ENCODE results near the gene PHF2. TPM values are rescaled to one million over a fixed set of nuclear protein-coding genes. Genes with fewer than 3 reads are reported as not detected.

The PHF2 gene
- total and polyA plus RNA-seq, 3 experiments from 2014 or later = 3.0 to 25.0 (median 22.4) TPM

DNA sequence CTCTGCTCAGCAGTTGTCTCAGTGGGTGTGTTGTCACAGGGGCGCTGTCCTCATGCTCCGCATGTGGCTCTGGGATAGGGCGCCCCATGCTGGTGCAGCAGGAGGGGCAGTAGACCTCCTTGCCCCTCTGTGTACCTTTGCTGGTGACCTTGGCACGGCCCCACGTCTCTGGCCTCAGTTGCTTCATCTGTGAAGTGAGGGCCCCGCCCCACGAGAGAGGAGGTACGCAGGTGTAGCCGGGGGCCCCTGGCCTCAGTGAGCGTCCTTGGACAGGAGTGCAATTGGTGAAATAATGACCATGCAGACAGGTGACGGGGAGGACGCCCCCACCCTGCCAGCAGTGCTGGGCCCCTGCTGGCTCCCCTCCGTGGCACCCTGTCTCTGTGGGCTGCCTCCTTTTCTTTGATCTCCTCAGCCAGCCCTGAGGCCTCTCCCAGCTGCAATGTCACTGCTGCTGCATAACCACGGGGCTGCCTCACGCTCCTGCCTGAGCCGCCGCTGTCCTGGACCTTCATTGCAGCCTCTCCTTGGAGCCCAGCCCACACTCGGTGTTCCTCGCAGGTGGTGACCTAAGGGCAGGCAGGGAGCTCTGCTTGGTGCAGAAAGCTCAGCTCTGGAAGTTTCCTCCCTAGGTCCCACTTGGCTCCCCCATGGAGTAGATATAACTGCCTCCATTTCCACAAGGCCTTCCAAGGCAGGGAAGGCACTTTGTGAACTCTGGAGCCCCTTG lies 57.3 kb downstream of the PHF2 start:
- Histone ChIP-seq H3K27me3 (ENCODE audit: insufficient read depth, low read length, poor library complexity, severe bottlenecking) (no peaks in the 10 kb centered on the region), H3K27ac (ENCODE audit: low read depth, low read length) (no peak overlapping the region), H3K4me1 (ENCODE audit: insufficient read depth, low read length) (no peaks in the 10 kb centered on the region), H3K9me3 (ENCODE audit: low read length) (peaks cover 6% of the 10 kb centered on the region), H3K4me3 (ENCODE audit: low read length) (no peak overlapping the region), H3K36me3 (ENCODE audit: insufficient read depth, low read length) (peaks cover 23% of the 10 kb centered on the region)
- peak overlapping the region in 2 of 8 donors; percentile 41 to 70 for H3K27ac Mint-ChIP-seq
- H3K4me1 Mint-ChIP-seq = peaks cover 0 to 2% (median under 1%) of the 10 kb centered on the region in 3 donors
- DNase-seq = no peak
- POLR2A ChIA-PET = no interaction called here
- H3K4me3 Mint-ChIP-seq = no peak overlapping the region
- peaks cover 0 to 2% of the 10 kb centered on the region in 2 donors for H3K27me3 Mint-ChIP-seq
- H3K36me3 Mint-ChIP-seq = peaks cover 32 to 86% (median 32%) of the 10 kb centered on the region in 3 donors
- CTCF ChIA-PET = no interaction called here
- peaks cover 3 to 13% (median 12%) of the 10 kb centered on the region in 5 donors for H3K9me3 Mint-ChIP-seq

DNA sequence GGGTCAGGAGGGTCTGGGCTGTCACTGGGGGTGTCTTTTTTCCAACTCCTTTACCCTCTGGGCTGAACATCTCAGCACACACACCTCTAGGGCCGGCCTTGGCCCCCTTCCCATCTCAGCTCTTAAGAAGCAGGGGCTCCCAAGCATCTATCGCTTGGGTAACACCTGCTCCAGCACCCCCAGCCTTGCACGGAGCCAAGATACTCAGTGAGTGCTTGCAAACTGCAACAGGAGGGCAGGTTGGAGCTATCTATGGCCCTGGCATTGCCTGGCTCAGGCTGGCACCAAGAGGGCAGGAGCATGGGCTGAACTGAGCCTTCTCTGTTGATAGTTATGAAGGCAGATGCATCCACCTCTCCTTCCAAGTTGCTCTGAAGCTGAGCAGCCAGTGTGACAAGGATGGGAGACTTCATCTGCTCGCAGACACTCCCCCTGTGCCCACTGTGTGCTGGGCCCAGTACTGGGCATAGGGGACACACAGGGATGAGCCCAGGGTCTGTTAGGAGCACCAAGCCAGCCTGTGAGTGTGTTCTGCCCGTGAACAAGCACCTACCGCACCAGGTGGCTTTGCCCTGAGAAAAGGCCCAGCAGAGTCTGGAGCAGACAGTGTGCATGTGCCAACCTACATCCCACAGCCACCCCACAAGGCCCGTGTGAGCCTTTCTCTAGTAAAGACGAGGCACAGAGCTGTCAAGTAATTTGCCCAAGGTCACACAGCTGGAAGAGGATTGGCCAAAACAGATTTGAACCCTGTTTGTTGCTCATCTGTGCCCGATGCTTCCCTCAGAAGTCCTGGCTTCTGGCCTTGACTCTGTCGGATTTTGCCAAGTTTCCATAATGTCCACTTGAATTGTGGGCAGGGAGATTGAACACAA lies 58.2 kb downstream of the PHF2 start:
- H3K4me1 Mint-ChIP-seq = peaks cover 0 to 2% (median 2%) of the 10 kb centered on the region in 3 donors
- no peaks in the 10 kb centered on the region for H3K27me3 Mint-ChIP-seq
- H3K4me3 ChIP-seq (ENCODE audit: low read length) = no peak overlapping the region
- no peak for DNase-seq
- H3K27me3 ChIP-seq (ENCODE audit: insufficient read depth, low read length, poor library complexity, severe bottlenecking) = no peaks in the 10 kb centered on the region
- no peak overlapping the region for H3K27ac ChIP-seq (ENCODE audit: low read depth, low read length)
- no peak overlapping the region for H3K4me3 Mint-ChIP-seq
- peak overlapping the region in 2 of 8 donors; percentile 42 to 84 for H3K27ac Mint-ChIP-seq
- H3K9me3 Mint-ChIP-seq = peaks cover 3 to 14% (median 13%) of the 10 kb centered on the region in 5 donors
- peaks cover 23% of the 10 kb centered on the region for H3K36me3 ChIP-seq (ENCODE audit: insufficient read depth, low read length)
- H3K36me3 Mint-ChIP-seq = peaks cover 32 to 93% (median 34%) of the 10 kb centered on the region in 3 donors
- ChIA-PET CTCF (no interaction called here), POLR2A (no interaction called here)
- H3K4me1 ChIP-seq (ENCODE audit: insufficient read depth, low read length) = no peaks in the 10 kb centered on the region
- H3K9me3 ChIP-seq (ENCODE audit: low read length) = peaks cover 6% of the 10 kb centered on the region

GRCh38 chr9:93635186-93636107 lies 59.1 kb downstream of the PHF2 start:
- Histone ChIP-seq H3K4me1 (ENCODE audit: insufficient read depth, low read length) (no peaks in the 10 kb centered on the region), H3K27me3 (ENCODE audit: insufficient read depth, low read length, poor library complexity, severe bottlenecking) (no peaks in the 10 kb centered on the region), H3K4me3 (ENCODE audit: low read length) (no peak overlapping the region), H3K27ac (ENCODE audit: low read depth, low read length) (no peak overlapping the region), H3K36me3 (ENCODE audit: insufficient read depth, low read length) (peaks cover 23% of the 10 kb centered on the region), H3K9me3 (ENCODE audit: low read length) (peaks cover 6% of the 10 kb centered on the region)
- H3K36me3 Mint-ChIP-seq = peaks cover 32 to 93% (median 37%) of the 10 kb centered on the region in 3 donors
- peak overlapping the region in 3 of 8 donors; percentile 42 to 61 (median 58) for H3K27ac Mint-ChIP-seq
- no peak overlapping the region for H3K4me3 Mint-ChIP-seq
- H3K9me3 Mint-ChIP-seq = peaks cover 3 to 14% (median 13%) of the 10 kb centered on the region in 5 donors
- H3K4me1 Mint-ChIP-seq = peaks cover 0 to 2% (median 0%) of the 10 kb centered on the region in 3 donors
- no peak for DNase-seq
- POLR2A ChIA-PET = no interaction called here
- CTCF ChIA-PET = no interaction called here
- H3K27me3 Mint-ChIP-seq = no peaks in the 10 kb centered on the region

- Histone ChIP-seq H3K9me3 (ENCODE audit: low read length) (peaks cover 6% of the 10 kb centered on the region), H3K27ac (ENCODE audit: low read depth, low read length) (no peak overlapping the region), H3K36me3 (ENCODE audit: insufficient read depth, low read length) (peaks cover 20% of the 10 kb centered on the region), H3K27me3 (ENCODE audit: insufficient read depth, low read length, poor library complexity, severe bottlenecking) (no peaks in the 10 kb centered on the region), H3K4me1 (ENCODE audit: insufficient read depth, low read length) (no peaks in the 10 kb centered on the region), H3K4me3 (ENCODE audit: low read length) (no peak overlapping the region)
- Mint-ChIP-seq H3K27me3 (no peaks in the 10 kb centered on the region), H3K4me3 (peak overlapping the region in 1 of 7 donors; percentile 84), H3K9me3 (peaks cover 3 to 14% (median 13%) of the 10 kb centered on the region in 5 donors), H3K27ac (no peak overlapping the region), H3K36me3 (peaks cover 37 to 93% (median 40%) of the 10 kb centered on the region in 3 donors), H3K4me1 (peaks cover 0 to 2% (median 0%) of the 10 kb centered on the region in 3 donors)
- DNase-seq = no peak
- ChIA-PET POLR2A (no interaction called here), CTCF (no interaction called here)
Measured at GRCh38 chr9:93636172-93636661, 59.8 kb downstream of the PHF2 start.

DNA sequence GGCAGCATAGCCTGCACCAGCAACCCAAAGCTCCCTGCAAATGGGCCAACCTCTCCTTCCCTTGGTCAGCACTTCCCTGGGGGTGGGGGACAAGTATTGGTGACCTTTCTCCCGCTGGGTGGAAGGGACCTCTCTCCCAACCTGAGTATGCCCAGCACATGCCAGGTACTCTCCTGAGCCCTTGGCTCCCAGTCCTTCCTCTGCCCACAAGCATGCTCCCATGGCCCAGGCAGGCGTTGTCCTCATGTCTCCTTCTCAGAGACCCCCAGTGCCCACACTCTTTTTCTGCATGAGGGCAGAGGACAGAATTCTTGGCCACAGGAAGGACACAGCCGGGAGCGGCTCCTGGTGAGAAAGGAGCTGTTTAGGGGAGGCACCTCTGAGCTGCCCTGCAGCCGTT lies 60.3 kb downstream of the PHF2 start:
- peaks cover 3 to 14% (median 13%) of the 10 kb centered on the region in 5 donors for H3K9me3 Mint-ChIP-seq
- H3K27ac Mint-ChIP-seq = no peak overlapping the region
- CTCF ChIA-PET = no interaction called here
- peaks cover 6% of the 10 kb centered on the region for H3K9me3 ChIP-seq (ENCODE audit: low read length)
- peak overlapping the region in 1 of 7 donors; percentile 84 for H3K4me3 Mint-ChIP-seq
- H3K4me1 Mint-ChIP-seq = peaks cover 0 to 2% (median 0%) of the 10 kb centered on the region in 3 donors
- no peak for DNase-seq
- peaks cover 37 to 93% (median 43%) of the 10 kb centered on the region in 3 donors for H3K36me3 Mint-ChIP-seq
- no peaks in the 10 kb centered on the region for H3K27me3 Mint-ChIP-seq
- H3K4me3 ChIP-seq (ENCODE audit: low read length) = no peak overlapping the region
- no peak overlapping the region for H3K27ac ChIP-seq (ENCODE audit: low read depth, low read length)
- H3K4me1 ChIP-seq (ENCODE audit: insufficient read depth, low read length) = no peaks in the 10 kb centered on the region
- POLR2A ChIA-PET = no interaction called here
- H3K27me3 ChIP-seq (ENCODE audit: insufficient read depth, low read length, poor library complexity, severe bottlenecking) = no peaks in the 10 kb centered on the region
- H3K36me3 ChIP-seq (ENCODE audit: insufficient read depth, low read length) = peaks cover 20% of the 10 kb centered on the region

- Mint-ChIP-seq H3K4me1 (peaks cover 0 to 2% (median 0%) of the 10 kb centered on the region in 3 donors), H3K27ac (no peak overlapping the region), H3K9me3 (peaks cover 3 to 14% (median 13%) of the 10 kb centered on the region in 5 donors), H3K36me3 (peaks cover 37 to 91% (median 45%) of the 10 kb centered on the region in 3 donors), H3K4me3 (no peak overlapping the region), H3K27me3 (no peaks in the 10 kb centered on the region)
- ChIA-PET POLR2A (no interaction called here), CTCF (no interaction called here)
- no peak for DNase-seq
- H3K4me3 ChIP-seq (ENCODE audit: low read length) = no peak overlapping the region
- H3K36me3 ChIP-seq (ENCODE audit: insufficient read depth, low read length) = peaks cover 20% of the 10 kb centered on the region
- no peaks in the 10 kb centered on the region for H3K27me3 ChIP-seq (ENCODE audit: insufficient read depth, low read length, poor library complexity, severe bottlenecking)
- H3K27ac ChIP-seq (ENCODE audit: low read depth, low read length) = no peak overlapping the region
- H3K9me3 ChIP-seq (ENCODE audit: low read length) = peaks cover 6% of the 10 kb centered on the region
- no peaks in the 10 kb centered on the region for H3K4me1 ChIP-seq (ENCODE audit: insufficient read depth, low read length)
Measured at GRCh38 chr9:93637886-93638285, 61.5 kb downstream of the PHF2 start.

DNA sequence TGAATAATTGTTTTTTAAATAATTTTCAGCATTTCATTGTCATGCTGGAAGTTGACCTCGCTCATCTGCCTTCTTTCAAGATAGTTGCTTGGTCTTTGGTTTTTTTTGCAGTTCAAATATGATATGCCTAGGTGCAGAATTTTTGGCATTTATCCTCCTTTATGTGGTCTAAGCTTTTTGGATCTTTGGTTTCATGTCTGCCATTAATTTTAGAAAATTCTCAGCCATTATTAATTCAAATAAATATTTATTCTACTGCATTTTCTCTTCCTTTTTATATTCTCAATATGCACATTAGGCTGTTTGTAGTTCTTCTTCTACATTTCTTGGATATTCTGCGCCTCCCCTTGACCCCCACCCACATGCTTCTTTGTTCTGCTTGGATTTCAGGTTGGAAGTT lies 63.6 kb downstream of the PHF2 start:
- peaks cover 20% of the 10 kb centered on the region for H3K36me3 ChIP-seq (ENCODE audit: insufficient read depth, low read length)
- CTCF ChIA-PET = interaction anchor here (1.2 kb wide), 1 partner anchor 9 kb away, joined by 4 read pairs; no protein-coding TSS in a partner anchor

More for the DNA sequence above, 63.6 kb downstream of the PHF2 start:
- Mint-ChIP-seq H3K27ac (no peak overlapping the region), H3K27me3 (no peaks in the 10 kb centered on the region), H3K9me3 (peaks cover 3 to 14% (median 13%) of the 10 kb centered on the region in 5 donors), H3K4me3 (no peak overlapping the region), H3K36me3 (peaks cover 37 to 91% (median 52%) of the 10 kb centered on the region in 3 donors), H3K4me1 (peaks cover 0 to 2% (median 0%) of the 10 kb centered on the region in 3 donors)
- DNase-seq = no peak
- Histone ChIP-seq H3K9me3 (ENCODE audit: low read length) (peaks cover 6% of the 10 kb centered on the region), H3K27ac (ENCODE audit: low read depth, low read length) (no peak overlapping the region), H3K27me3 (ENCODE audit: insufficient read depth, low read length, poor library complexity, severe bottlenecking) (no peaks in the 10 kb centered on the region), H3K4me1 (ENCODE audit: insufficient read depth, low read length) (no peaks in the 10 kb centered on the region), H3K4me3 (ENCODE audit: low read length) (no peak overlapping the region)
- POLR2A ChIA-PET = no interaction called here
